ENCODE measurements around the gene ABHD14A. TPM values are rescaled to one million over a fixed set of nuclear protein-coding genes. Genes with fewer than 3 reads are reported as not detected.
A peak's percentile ranks its signal among the peaks of the same experiment; 100 is the strongest.

The ABHD14A gene
- total RNA-seq, 2 experiments from 2014 or later: 11.5 to 16.7 TPM

- H3K4me1 Mint-ChIP-seq: peaks cover 11% of the 10 kb centered on the region
These were observed 20.2 kb upstream of the ABHD14A start for GRCh38 chr3:51954713-51955112.

GRCh38 chr3:51955175-51955892 is 19.5 kb upstream of the ABHD14A start, which contains the start of gene GPR62:
GPR62 (plus strand) TSS chr3:51955381; CDS start chr3:51955653, 272 bp downstream.
- Mint-ChIP-seq H3K9me3 (no peaks in the 10 kb centered on the region), H3K27me3 (peaks cover 34% of the 10 kb centered on the region), H3K4me3 (no peak within 1 kb of the TSS), H3K36me3 (ENCODE audit: low read depth) (no peaks in the 10 kb centered on the region), H3K27ac (no peak within 1 kb of the TSS), H3K4me1 (peaks cover 11% of the 10 kb centered on the region)
- CTCF ChIA-PET: interaction anchor here (0.8 to 4.6 kb wide), 4 partner anchors 11 to 36 kb away, joined by 3 to 46 read pairs (median 7); partner anchors contain the start of genes ABHD14A, ABHD14B, PARP3 and PCBP4
- POLR2A ChIA-PET: no interaction called here
- no peak for DNase-seq

More at GRCh38 chr3:51954713-51955112, 20.2 kb upstream of the ABHD14A start:
- Mint-ChIP-seq H3K9me3 (no peaks in the 10 kb centered on the region), H3K27ac (no peak overlapping the region), H3K4me3 (no peak overlapping the region), H3K36me3 (ENCODE audit: low read depth) (no peaks in the 10 kb centered on the region), H3K27me3 (peaks cover 34% of the 10 kb centered on the region)
- ChIA-PET POLR2A (no interaction called here), CTCF (interaction anchor here (0.8 to 4.6 kb wide), 5 partner anchors 8 to 37 kb away, joined by 3 to 46 read pairs (median 11); partner anchors contain the start of genes ABHD14A, ABHD14B, PARP3 and PCBP4)
- DNase-seq: no peak

GRCh38 chr3:51955893-51956770 is 18.7 kb upstream of the ABHD14A start:
- Mint-ChIP-seq H3K9me3 (no peaks in the 10 kb centered on the region), H3K27me3 (peaks cover 34% of the 10 kb centered on the region), H3K27ac (no peak overlapping the region), H3K36me3 (ENCODE audit: low read depth) (no peaks in the 10 kb centered on the region), H3K4me3 (peak overlapping the region; percentile 13), H3K4me1 (peaks cover 11% of the 10 kb centered on the region)
- ChIA-PET CTCF (interaction anchor here (1.2 to 3.5 kb wide), 4 partner anchors 12 to 18 kb away, joined by 4 to 13 read pairs (median 8); partner anchors contain the start of genes ABHD14A, ABHD14B, PARP3 and RRP9), POLR2A (no interaction called here)
- DNase-seq: peak; percentile 27

- POLR2A ChIA-PET: no interaction called here
These were observed 17.2 kb upstream of the ABHD14A start for GRCh38 chr3:51957520-51958205.

GRCh38 chr3:51958603-51959521 is 16.0 kb upstream of the ABHD14A start:
- CTCF ChIA-PET: interaction anchor here (1.1 to 7.0 kb wide), 4 partner anchors 11 to 17 kb away, joined by 3 to 43 read pairs (median 8); partner anchors contain the start of genes ABHD14A, ABHD14B, PARP3 and RRP9
- Mint-ChIP-seq H3K9me3 (no peaks in the 10 kb centered on the region), H3K4me1 (peaks cover 11% of the 10 kb centered on the region), H3K36me3 (ENCODE audit: low read depth) (no peaks in the 10 kb centered on the region), H3K27me3 (peaks cover 27% of the 10 kb centered on the region), H3K4me3 (no peak overlapping the region), H3K27ac (no peak overlapping the region)
- POLR2A ChIA-PET: no interaction called here
- DNase-seq: no peak

More at GRCh38 chr3:51957520-51958205, 17.2 kb upstream of the ABHD14A start:
- H3K27me3 Mint-ChIP-seq: peaks cover 36% of the 10 kb centered on the region
- no peaks in the 10 kb centered on the region for H3K9me3 Mint-ChIP-seq
- no peak for DNase-seq
- no peaks in the 10 kb centered on the region for H3K36me3 Mint-ChIP-seq (ENCODE audit: low read depth)
- H3K4me3 Mint-ChIP-seq: no peak overlapping the region
- CTCF ChIA-PET: interaction anchor here (0.6 to 3.5 kb wide), 6 partner anchors 14 to 530 kb away, joined by 3 to 13 read pairs (median 4); partner anchors contain the start of genes PARP3 and RRP9
- H3K27ac Mint-ChIP-seq: no peak overlapping the region
- peaks cover 11% of the 10 kb centered on the region for H3K4me1 Mint-ChIP-seq

GRCh38 chr3:51959651-51960050 is 15.2 kb upstream of the ABHD14A start:
- peaks cover 19% of the 10 kb centered on the region for H3K27me3 Mint-ChIP-seq
- no peak overlapping the region for H3K27ac Mint-ChIP-seq
- no peaks in the 10 kb centered on the region for H3K36me3 Mint-ChIP-seq (ENCODE audit: low read depth)
- H3K4me3 Mint-ChIP-seq: no peak overlapping the region
- ChIA-PET CTCF (interaction anchor here (1.1 to 7.0 kb wide), 4 partner anchors 10 to 18 kb away, joined by 3 to 43 read pairs (median 8); partner anchors contain the start of genes ABHD14A, ABHD14B, PARP3 and RRP9), POLR2A (no interaction called here)
- H3K9me3 Mint-ChIP-seq: no peaks in the 10 kb centered on the region
- DNase-seq: no peak
- peaks cover 11% of the 10 kb centered on the region for H3K4me1 Mint-ChIP-seq

- H3K27ac Mint-ChIP-seq: no peak overlapping the region
- no peaks in the 10 kb centered on the region for H3K36me3 Mint-ChIP-seq (ENCODE audit: low read depth)
- peaks cover 12% of the 10 kb centered on the region for H3K27me3 Mint-ChIP-seq
- DNase-seq: no peak
- H3K4me1 Mint-ChIP-seq: peaks cover 8% of the 10 kb centered on the region
- POLR2A ChIA-PET: no interaction called here
- CTCF ChIA-PET: interaction anchor here (1.1 to 7.0 kb wide), 3 partner anchors 10 to 15 kb away, joined by 3 to 43 read pairs (median 4); partner anchors contain the start of genes ABHD14A and ABHD14B
- no peak overlapping the region for H3K4me3 Mint-ChIP-seq
- H3K9me3 Mint-ChIP-seq: no peaks in the 10 kb centered on the region
These were observed 14.5 kb upstream of the ABHD14A start for GRCh38 chr3:51960386-51960785.

GRCh38 chr3:51961011-51961410 is 13.9 kb upstream of the ABHD14A start:
- H3K4me1 Mint-ChIP-seq: peaks cover 8% of the 10 kb centered on the region
- no peak overlapping the region for H3K4me3 Mint-ChIP-seq
- no peaks in the 10 kb centered on the region for H3K36me3 Mint-ChIP-seq (ENCODE audit: low read depth)
- CTCF ChIA-PET: interaction anchor here (1.2 to 7.0 kb wide), 2 partner anchors 13 to 20 kb away, joined by 3 to 43 read pairs; partner anchors contain the start of genes ABHD14A, ABHD14B and RRP9
- POLR2A ChIA-PET: no interaction called here
- no peaks in the 10 kb centered on the region for H3K9me3 Mint-ChIP-seq
- peaks cover 12% of the 10 kb centered on the region for H3K27me3 Mint-ChIP-seq
- no peak for DNase-seq
- no peak overlapping the region for H3K27ac Mint-ChIP-seq

- no peak overlapping the region for H3K27ac Mint-ChIP-seq
- no peak for DNase-seq
- H3K4me3 Mint-ChIP-seq: no peak overlapping the region
- CTCF ChIA-PET: interaction anchor here (0.6 to 7.0 kb wide), 8 partner anchors 9 to 793 kb away, joined by 3 to 43 read pairs (median 4); partner anchors contain the start of genes ABHD14A, ABHD14B and RRP9
- peaks cover 7% of the 10 kb centered on the region for H3K27me3 Mint-ChIP-seq
- no peaks in the 10 kb centered on the region for H3K9me3 Mint-ChIP-seq
- POLR2A ChIA-PET: no interaction called here
- H3K4me1 Mint-ChIP-seq: peaks cover 7% of the 10 kb centered on the region
- H3K36me3 Mint-ChIP-seq (ENCODE audit: low read depth): no peaks in the 10 kb centered on the region
These were observed 13.0 kb upstream of the ABHD14A start for GRCh38 chr3:51961602-51962569.

GRCh38 chr3:51962854-51963530 is 11.9 kb upstream of the ABHD14A start:
- Mint-ChIP-seq H3K4me1 (peaks cover 6% of the 10 kb centered on the region), H3K9me3 (no peaks in the 10 kb centered on the region), H3K4me3 (no peak overlapping the region), H3K27me3 (peaks cover 5% of the 10 kb centered on the region), H3K36me3 (ENCODE audit: low read depth) (no peaks in the 10 kb centered on the region), H3K27ac (no peak overlapping the region)
- no peak for DNase-seq
- POLR2A ChIA-PET: no interaction called here
- CTCF ChIA-PET: interaction anchor here (0.5 to 7.0 kb wide), 10 partner anchors 10 to 95 kb away, joined by 3 to 43 read pairs (median 4); partner anchors contain the start of genes ABHD14A, ABHD14B and RRP9

Measured in activated CD4-positive, alpha-beta T cell treated with anti-CD3 and anti-CD28 coated beads, Interleukin-2, amount 10 ng/mL, durations not matched to agents 7 days and 5 days (primary cell).